NOMO-1 treated with DMSO at 0.1 percent for 48 hours (cell line): Measurements from ENCODE around the gene KIRREL3.

Experiments
- DNase-seq: peaks from one replicate; lab custom pipeline; 2025; ENCODE audit not compliant: unreplicated experiment; lab: John Stamatoyannopoulos, UW

KIRREL3 gene

GRCh38 chr11:126837581-126837980 is 163.0 kb downstream of the KIRREL3 start:
- DNase-seq = no peak

- no peak for DNase-seq
These were observed 166.0 kb downstream of the KIRREL3 start for GRCh38 chr11:126834573-126834972.

- DNase-seq = no peak
These were observed 166.4 kb downstream of the KIRREL3 start for GRCh38 chr11:126834149-126834548.

- DNase-seq = no peak
These were observed 167.5 kb downstream of the KIRREL3 start for GRCh38 chr11:126833065-126833464.

- DNase-seq = no peak
These were observed 168.2 kb downstream of the KIRREL3 start for GRCh38 chr11:126832387-126832786.

- DNase-seq = no peak
These were observed 170.3 kb downstream of the KIRREL3 start for GRCh38 chr11:126830216-126830806.

GRCh38 chr11:126829716-126830115 is 170.9 kb downstream of the KIRREL3 start:
- DNase-seq = no peak

- no peak for DNase-seq
These were observed 176.4 kb downstream of the KIRREL3 start for GRCh38 chr11:126824035-126824607.

GRCh38 chr11:126823274-126823673 is 177.3 kb downstream of the KIRREL3 start:
- no peak for DNase-seq

GRCh38 chr11:126821827-126822226 is 178.7 kb downstream of the KIRREL3 start:
- no peak for DNase-seq

- no peak for DNase-seq
These were observed 181.4 kb downstream of the KIRREL3 start for GRCh38 chr11:126819194-126819593.

GRCh38 chr11:126817523-126818450 is 182.8 kb downstream of the KIRREL3 start:
- DNase-seq = no peak

GRCh38 chr11:126817096-126817495 is 183.5 kb downstream of the KIRREL3 start:
- DNase-seq = no peak

GRCh38 chr11:126816645-126817044 is 183.9 kb downstream of the KIRREL3 start:
- no peak for DNase-seq

- no peak for DNase-seq
These were observed 185.5 kb downstream of the KIRREL3 start for GRCh38 chr11:126815111-126815510.

GRCh38 chr11:126810776-126811175 is 189.8 kb downstream of the KIRREL3 start:
- no peak for DNase-seq

GRCh38 chr11:126809514-126810289 is 190.9 kb downstream of the KIRREL3 start:
- no peak for DNase-seq

GRCh38 chr11:126808836-126809235 is 191.7 kb downstream of the KIRREL3 start:
- no peak for DNase-seq

GRCh38 chr11:126808296-126808695 is 192.3 kb downstream of the KIRREL3 start:
- no peak for DNase-seq

- no peak for DNase-seq
These were observed 194.7 kb downstream of the KIRREL3 start for GRCh38 chr11:126805870-126806269.

- no peak for DNase-seq
These were observed 196.2 kb downstream of the KIRREL3 start for GRCh38 chr11:126804363-126804762.
